Natural killer cell (primary cell): ENCODE data around the gene HOMER2. TPM values are rescaled to one million over a fixed set of nuclear protein-coding genes. Genes with fewer than 3 reads are reported as not detected.
A peak's percentile ranks its signal among the peaks of the same experiment; 100 is the strongest.

Experiments
- ATAC-seq, 3 donors: fragments of 150-1000 bp in 2 of 3; fragments of 200-7000 bp in 1 of 3; cut with Tn5 transposase; 1 replicate in 1 of 3; 2 replicates in 2 of 3; pipeline ENCODE4 v1.10.0; 2021; ENCODE audit warnings: mild to moderate bottlenecking in 2 of 3, moderate library complexity in 2 of 3
- DNase-seq, 2 donors: peaks; one replicate each; pipeline versions ENCODE4 v3.0.0 to v3.0.0-alpha.2; 2013 to 2021; ENCODE audit warnings: mixed read lengths in 1 of 2
- H3K27ac ChIP-seq: one replicate; pipeline ENCODE4 v1.5.1; 2013; ENCODE audit warnings: mild to moderate bottlenecking, low read length
- H3K27me3 ChIP-seq: one replicate; pipeline ENCODE4 v1.6.1; 2013; ENCODE audit warnings: low read length; ENCODE audit not compliant: control insufficient read depth, insufficient read depth
- H3K36me3 ChIP-seq: one replicate; pipeline ENCODE4 v1.6.1; 2013; ENCODE audit warnings: low read length; ENCODE audit not compliant: control insufficient read depth, insufficient read depth
- H3K4me1 ChIP-seq: one replicate; pipeline ENCODE4 v1.6.1; 2013; ENCODE audit warnings: low read length; ENCODE audit not compliant: control insufficient read depth, insufficient read depth
- H3K4me3 ChIP-seq: one replicate; pipeline ENCODE4 v1.5.1; 2013; ENCODE audit warnings: low read length
- H3K9me3 ChIP-seq: one replicate; pipeline ENCODE4 v1.6.1; 2013; ENCODE audit warnings: low read length; ENCODE audit not compliant: control insufficient read depth, insufficient read depth
- H3K27ac Mint-ChIP-seq, 2 donors: one replicate each; pipeline ENCODE4 v1.8.0; 2022; ENCODE audit warnings: mild to moderate bottlenecking in 2 of 2, mixed read lengths in 2 of 2, moderate library complexity in 1 of 2
- H3K27me3 Mint-ChIP-seq, 2 donors: one replicate each; pipeline ENCODE4 v1.8.0; 2022; ENCODE audit warnings: low read depth in 2 of 2, mixed read lengths in 2 of 2
- H3K36me3 Mint-ChIP-seq: one replicate; pipeline ENCODE4 v1.8.0; 2022; ENCODE audit warnings: mixed read lengths
- H3K4me1 Mint-ChIP-seq, 2 donors: one replicate each; pipeline ENCODE4 v1.8.0; 2022; ENCODE audit warnings: mixed read lengths in 2 of 2
- H3K4me3 Mint-ChIP-seq: one replicate; pipeline ENCODE4 v1.8.0; 2022; ENCODE audit warnings: mild to moderate bottlenecking, moderate library complexity, mixed read lengths
- H3K9me3 Mint-ChIP-seq, 2 donors: one replicate each; pipeline ENCODE4 v1.8.0; 2022; ENCODE audit warnings: mixed read lengths in 2 of 2
- WGBS: methylation state at CpG from one replicate; pipeline ENCODE4 v1.1.7; 2013; ENCODE audit warnings: missing lambda C conversion rate; ENCODE audit not compliant: insufficient coverage; 5-methylcytosine and 5-hydroxymethylcytosine counted together
- intact Hi-C: fragments of 100-400 bp; cut with micrococcal nuclease; formaldehyde crosslinking; loops from one replicate; pipeline ENCODE4 v1.14.2; 2022
- total RNA-seq, 4 donors: library from RNA; stranded (reverse); fragments of 120-200 nt in 1 of 4; gene quantifications; one replicate each; pipeline versions ENCODE4 v1.2.3 to v1.2.4, GENCODE V29; 2013 to 2022
- TF ChIP-seq, protein P1 (sequence below): fragments of 200-600 bp; IDR thresholded peaks from one replicate; pipeline ENCODE4 v1.8.0; 2022; ENCODE audit warnings: antibody characterized with exemption

Gene HOMER2
- total RNA-seq, 3 donors from 2014 or later (not counting 1 experiment from before 2014, with no cell fraction given), result 3.6 to 7.0 (median 4.0) TPM

- no peaks in the 10 kb centered on the region for H3K27me3 Mint-ChIP-seq
- 97% methylated on average over 6 of the region's 6 CpGs for WGBS
- no peaks in the 10 kb centered on the region for H3K9me3 Mint-ChIP-seq
- Histone ChIP-seq H3K27me3 (no peaks in the 10 kb centered on the region), H3K4me1 (peaks cover 7% of the 10 kb centered on the region), H3K9me3 (no peaks in the 10 kb centered on the region), H3K4me3 (no peak overlapping the region), H3K36me3 (no peaks in the 10 kb centered on the region), H3K27ac (no peak overlapping the region)
- intact Hi-C loops, result no loop called here
- ATAC-seq (no peak), DNase-seq (no peak)
- H3K36me3 Mint-ChIP-seq, result no peaks in the 10 kb centered on the region
- no peak overlapping the region for H3K4me3 Mint-ChIP-seq
- no peak overlapping the region for H3K27ac Mint-ChIP-seq
- H3K4me1 Mint-ChIP-seq, result peaks cover 7 to 8% of the 10 kb centered on the region in 2 donors
- TF ChIP-seq, protein P1, sequence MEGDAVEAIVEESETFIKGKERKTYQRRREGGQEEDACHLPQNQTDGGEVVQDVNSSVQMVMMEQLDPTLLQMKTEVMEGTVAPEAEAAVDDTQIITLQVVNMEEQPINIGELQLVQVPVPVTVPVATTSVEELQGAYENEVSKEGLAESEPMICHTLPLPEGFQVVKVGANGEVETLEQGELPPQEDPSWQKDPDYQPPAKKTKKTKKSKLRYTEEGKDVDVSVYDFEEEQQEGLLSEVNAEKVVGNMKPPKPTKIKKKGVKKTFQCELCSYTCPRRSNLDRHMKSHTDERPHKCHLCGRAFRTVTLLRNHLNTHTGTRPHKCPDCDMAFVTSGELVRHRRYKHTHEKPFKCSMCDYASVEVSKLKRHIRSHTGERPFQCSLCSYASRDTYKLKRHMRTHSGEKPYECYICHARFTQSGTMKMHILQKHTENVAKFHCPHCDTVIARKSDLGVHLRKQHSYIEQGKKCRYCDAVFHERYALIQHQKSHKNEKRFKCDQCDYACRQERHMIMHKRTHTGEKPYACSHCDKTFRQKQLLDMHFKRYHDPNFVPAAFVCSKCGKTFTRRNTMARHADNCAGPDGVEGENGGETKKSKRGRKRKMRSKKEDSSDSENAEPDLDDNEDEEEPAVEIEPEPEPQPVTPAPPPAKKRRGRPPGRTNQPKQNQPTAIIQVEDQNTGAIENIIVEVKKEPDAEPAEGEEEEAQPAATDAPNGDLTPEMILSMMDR, result no peak
Observed at GRCh38 chr15:82999426-82999825, 46.9 kb upstream of the HOMER2 start.

DNA sequence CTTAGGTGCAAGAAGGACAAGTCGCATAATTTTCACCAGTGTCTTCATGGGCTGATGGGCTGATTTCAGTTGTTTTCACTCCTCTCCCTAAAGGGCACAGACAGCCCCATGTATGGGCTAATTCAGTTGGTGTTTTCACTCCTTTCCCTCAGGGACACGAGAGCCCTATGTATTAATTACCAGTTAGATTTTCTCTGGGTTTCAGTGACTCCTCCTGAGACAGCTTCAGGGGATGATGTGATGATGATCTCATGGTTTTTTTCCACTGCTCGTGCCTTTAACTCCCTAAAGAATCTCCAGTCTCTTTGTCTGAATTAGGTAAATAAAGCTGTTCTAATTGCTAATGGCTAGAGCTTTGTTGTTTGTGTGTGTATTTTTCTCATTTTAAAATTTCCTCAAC, 43.4 kb upstream of the HOMER2 start:
- no peaks in the 10 kb centered on the region for H3K27me3 Mint-ChIP-seq
- H3K4me1 ChIP-seq, result peaks cover 7% of the 10 kb centered on the region
- H3K9me3 ChIP-seq, result no peaks in the 10 kb centered on the region
- no peak overlapping the region for H3K4me3 ChIP-seq
- WGBS, result 100% methylated on average over 1 of the region's 3 CpGs
- no peaks in the 10 kb centered on the region for H3K9me3 Mint-ChIP-seq
- no peak for DNase-seq
- peaks cover 7 to 8% of the 10 kb centered on the region in 2 donors for H3K4me1 Mint-ChIP-seq
- intact Hi-C loops, result no loop called here
- TF ChIP-seq, protein P1, result no peak
- no peaks in the 10 kb centered on the region for H3K27me3 ChIP-seq
- H3K27ac Mint-ChIP-seq, result no peak overlapping the region
- H3K27ac ChIP-seq, result no peak overlapping the region
- H3K36me3 Mint-ChIP-seq, result no peaks in the 10 kb centered on the region
- H3K36me3 ChIP-seq, result peaks cover 5% of the 10 kb centered on the region
- H3K4me3 Mint-ChIP-seq, result no peak overlapping the region
- ATAC-seq, result no peak

DNA sequence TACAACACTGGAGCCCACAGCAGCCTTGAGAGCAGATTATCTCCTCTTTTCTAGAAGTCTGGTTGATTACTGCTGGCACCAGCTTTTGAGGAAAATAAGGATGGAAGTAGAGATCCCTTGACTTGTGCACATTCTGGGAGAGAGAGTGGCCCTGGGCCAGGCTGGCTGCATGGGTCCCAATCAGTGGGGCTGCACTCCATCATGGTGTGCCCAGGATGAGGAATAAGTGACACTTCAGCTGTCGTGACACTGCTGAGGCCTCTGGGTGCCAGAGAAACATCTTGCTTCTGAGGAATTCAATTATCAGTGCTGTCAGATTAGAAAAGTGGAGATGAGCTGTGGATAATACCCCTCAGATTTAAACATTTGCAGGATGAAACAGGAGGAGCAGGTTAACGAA, 42.6 kb upstream of the HOMER2 start:
- Mint-ChIP-seq H3K27ac (no peak overlapping the region), H3K27me3 (no peaks in the 10 kb centered on the region), H3K4me1 (peaks cover 2 to 3% of the 10 kb centered on the region in 2 donors), H3K4me3 (no peak overlapping the region), H3K9me3 (no peaks in the 10 kb centered on the region), H3K36me3 (no peaks in the 10 kb centered on the region)
- TF ChIP-seq, protein P1, result no peak
- DNase-seq (no peak), ATAC-seq (no peak)
- Histone ChIP-seq H3K27me3 (no peaks in the 10 kb centered on the region), H3K36me3 (peaks cover 10% of the 10 kb centered on the region), H3K9me3 (no peaks in the 10 kb centered on the region), H3K27ac (no peak overlapping the region), H3K4me1 (peaks cover 4% of the 10 kb centered on the region), H3K4me3 (no peak overlapping the region)
- intact Hi-C loops, result no loop called here
- WGBS, result 100% methylated on average over 2 of the region's 2 CpGs

- H3K9me3 Mint-ChIP-seq, result no peaks in the 10 kb centered on the region
- no peaks in the 10 kb centered on the region for H3K27me3 Mint-ChIP-seq
- no peak overlapping the region for H3K4me3 Mint-ChIP-seq
- H3K36me3 Mint-ChIP-seq, result no peaks in the 10 kb centered on the region
- ATAC-seq, result no peak
- TF ChIP-seq, protein P1, result no peak
- 91% methylated on average over 4 of the region's 4 CpGs for WGBS
- intact Hi-C loops, result no loop called here
- peak overlapping the region in 1 of 2 donors; percentile 6 for H3K27ac Mint-ChIP-seq
- peaks cover 20% of the 10 kb centered on the region for H3K36me3 ChIP-seq
- no peaks in the 10 kb centered on the region for H3K9me3 ChIP-seq
- H3K4me1 Mint-ChIP-seq, result no peaks in the 10 kb centered on the region
- H3K4me3 ChIP-seq, result no peak overlapping the region
- no peak for DNase-seq
- no peaks in the 10 kb centered on the region for H3K27me3 ChIP-seq
- H3K27ac ChIP-seq, result no peak overlapping the region
- H3K4me1 ChIP-seq, result no peaks in the 10 kb centered on the region
Observed at GRCh38 chr15:82993144-82993543, 40.6 kb upstream of the HOMER2 start.
